GM12801 (cell line): ENCODE measurements around the gene KIAA2012.

Experiments used
- CTCF ChIP-seq: IDR thresholded peaks from one replicate; pipeline ENCODE4 v1.5.1; 2011; ENCODE audit warnings: control low read depth; ENCODE audit not compliant: insufficient read length; ENCODE audit errors: extremely low read depth

KIAA2012 gene

DNA sequence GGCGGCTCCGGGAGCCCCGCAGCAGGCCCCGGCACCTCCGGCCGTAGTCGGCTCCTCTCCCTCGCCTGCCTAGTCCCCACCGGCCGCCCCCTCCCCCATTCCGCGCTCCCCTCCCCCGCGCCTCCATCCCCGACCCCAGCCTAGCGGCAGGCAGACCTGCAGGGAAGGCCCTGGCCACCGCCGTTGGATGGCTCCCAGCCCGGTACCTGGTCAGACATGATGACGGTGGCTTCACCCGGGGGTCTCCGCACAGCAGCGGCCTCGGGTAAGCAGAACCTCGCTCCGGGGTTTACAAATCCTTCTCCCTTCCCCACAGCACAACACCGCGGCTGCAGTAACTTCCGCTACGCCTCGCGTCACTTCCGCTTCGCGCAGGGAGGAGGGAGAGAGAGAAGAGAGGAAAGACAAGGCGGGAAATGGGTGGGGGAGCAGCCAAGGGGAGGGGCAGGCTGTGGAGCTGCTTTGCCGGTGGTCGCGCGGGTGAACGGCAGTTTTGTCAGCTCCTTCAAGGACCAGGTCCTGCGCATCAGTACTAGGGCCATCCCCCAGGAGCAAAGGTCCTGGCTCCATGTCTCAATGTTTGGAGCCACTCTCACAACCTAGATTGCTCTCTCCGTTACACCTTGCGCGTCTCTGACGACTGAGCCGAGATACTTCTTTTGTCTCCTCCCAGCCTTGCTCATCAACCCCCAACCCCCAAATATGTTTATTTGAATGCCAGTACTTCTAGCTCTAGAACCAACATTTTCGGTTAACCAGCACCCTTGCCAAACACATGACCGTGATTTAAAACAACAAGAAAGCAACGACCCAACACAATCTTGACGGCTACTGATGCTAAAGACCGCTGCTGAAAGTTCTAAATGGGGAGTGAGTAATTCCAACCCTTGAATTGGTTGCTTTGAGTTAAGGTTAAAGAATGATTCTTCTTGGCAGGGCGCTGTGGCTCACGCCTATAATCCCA lies 165.5 kb downstream of the KIAA2012 start, which contains the start of gene SUMO1:
Gene SUMO1 (minus strand): TSS at position 364 of the 964 bp plus-strand sequence. CDS start 146 bp downstream, at position 218.
- TF ChIP-seq CTCF, result no peak

DNA sequence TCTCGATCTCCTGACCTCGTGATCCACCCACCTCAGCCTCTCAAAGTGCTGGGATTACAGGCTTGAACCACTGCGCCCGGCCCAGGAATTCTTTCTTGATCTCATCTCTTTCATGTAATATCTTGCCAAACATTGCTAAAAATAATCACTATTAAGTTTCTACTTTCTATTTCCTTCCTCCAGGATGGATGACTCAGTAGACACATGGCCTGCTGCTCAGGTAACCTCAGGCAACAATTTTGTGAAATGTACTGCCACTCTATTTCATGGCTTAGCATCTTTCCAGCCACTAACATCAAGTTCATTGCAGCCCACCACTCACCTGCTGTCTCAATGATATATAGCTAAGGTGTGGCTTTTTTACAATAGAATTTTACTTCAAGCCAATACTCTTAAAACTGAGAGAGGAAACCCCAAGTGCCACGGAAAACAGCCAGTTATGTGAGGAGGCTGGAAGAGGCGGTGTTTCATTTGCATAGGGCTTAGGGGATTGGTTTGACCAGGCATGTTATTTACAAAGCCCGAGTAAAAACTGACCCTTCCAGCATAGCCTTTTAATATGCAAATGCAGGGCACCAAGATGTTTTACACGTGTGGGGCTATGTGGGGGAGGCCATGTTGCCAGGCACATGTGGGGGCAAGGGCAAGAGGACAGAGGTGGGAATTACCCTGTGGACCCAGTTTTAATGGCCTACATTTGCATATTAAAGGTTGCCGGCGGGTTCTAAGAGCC lies 176.6 kb downstream of the KIAA2012 start:
- TF ChIP-seq CTCF, result no peak

DNA sequence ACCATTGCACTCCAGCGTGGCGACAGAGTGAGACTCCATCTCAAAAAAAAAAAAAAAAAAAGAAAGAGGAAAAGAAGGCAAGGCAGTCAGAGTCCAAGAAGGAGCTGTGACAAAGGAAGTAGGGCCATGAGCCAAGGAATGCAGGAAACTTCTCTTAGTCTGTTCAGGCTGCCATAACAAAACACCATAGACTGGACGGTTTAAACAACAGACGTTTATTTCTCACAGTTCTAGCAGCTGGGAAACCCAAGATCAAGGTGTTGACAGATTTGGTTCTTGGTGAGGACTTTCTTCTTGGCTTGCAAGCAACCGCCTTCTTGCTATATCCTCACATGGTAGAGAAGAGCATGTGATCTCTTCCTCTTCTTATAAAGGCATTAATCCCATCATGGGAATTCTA lies 178.4 kb downstream of the KIAA2012 start:
- no peak for TF ChIP-seq CTCF
